HepG2 (cell line): Measurements from ENCODE around the gene FHIT. TPM values are rescaled to one million over a fixed set of nuclear protein-coding genes. Genes with fewer than 3 reads are reported as not detected.

Experiments
- ATAC-seq: fragments of 200-7000 bp; cut with Tn5 transposase; 3 replicates; pipeline ENCODE4 v1.9.1; 2020; ENCODE audit warnings: mild to moderate bottlenecking, moderate library complexity
- BruUV-seq: library from RNA; stranded (reverse); fragments of 400-500 nt; replicated peaks from 2 replicates; lab custom pipeline; 2021; lab: Mats Ljungman, UMichigan
- CTCF ChIA-PET: fragments of 300-600 bp; formaldehyde crosslinking; extraction: SDS; loops from one replicate; lab custom pipeline; 2021; ENCODE audit warnings: low total read pairs, inconsistent platforms, low intra/inter-chr PET ratio; lab: Yijun Ruan, JAX
- POLR2A ChIA-PET: fragments of 350-600 bp; sonication (Branson Sonifier 250); formaldehyde crosslinking; loops from one replicate; lab custom pipeline; 2020; ENCODE audit warnings: antibody characterized with exemption, inconsistent platforms; lab: Yijun Ruan, JAX
- DNase-seq: peaks from one replicate; pipeline ENCODE4 v3.0.0-alpha.2; 2015; ENCODE audit warnings: low spot score
- FAIRE-seq: peaks from 3 replicates; lab custom pipeline; 2011; peaks lifted over from hg19 to GRCh38; lab: Jason Lieb, UNC
- H2AFZ ChIP-seq: one replicate; pipeline ENCODE4 v1.6.1; 2011; ENCODE audit warnings: low read length, inconsistent platforms
- H3K27ac ChIP-seq: fragments of 300-600 bp; 3 replicates; pipeline ENCODE4 v1.8.0; 2011; ENCODE audit warnings: mixed run types, mild to moderate bottlenecking, mixed read lengths, low read length, inconsistent platforms; ENCODE audit not compliant: insufficient read depth; ENCODE audit errors: extremely low read length
- H3K27me3 ChIP-seq, 2 experiments: fragments of 200-600 bp in 1 of 2; 2 replicates in 1 of 2; 3 replicates in 1 of 2; pipeline versions ENCODE4 v1.6.0 to v1.8.0; 2011; ENCODE audit warnings: low read length in 2 of 2, mild to moderate bottlenecking in 2 of 2, moderate library complexity in 2 of 2, inconsistent platforms in 1 of 2; ENCODE audit not compliant: insufficient read depth in 2 of 2, control insufficient read depth in 1 of 2
- H3K36me3 ChIP-seq, 2 experiments: fragments of 200-600 bp in 1 of 2; replicated peaks in 1 of 2; 2 replicates in 1 of 2; 3 replicates in 1 of 2; pipeline versions ENCODE4 v1.5.1 to v1.8.0; 2011; ENCODE audit warnings: low read length in 2 of 2, inconsistent platforms in 1 of 2; ENCODE audit not compliant: insufficient read depth in 2 of 2, control insufficient read depth in 1 of 2
- H3K4me1 ChIP-seq: 2 replicates; pipeline ENCODE4 v1.5.1; 2012; ENCODE audit warnings: low read length, inconsistent platforms; ENCODE audit not compliant: insufficient read depth
- H3K4me2 ChIP-seq: 2 replicates; pipeline ENCODE4 v1.6.0; 2011; ENCODE audit warnings: low read depth, low read length, inconsistent platforms
- H3K4me3 ChIP-seq, 3 experiments: fragments of 200-600 bp in 1 of 3; sonication (generic), shearing (Covaris generic) in 1 of 3; replicated peaks in 1 of 3; 2 replicates each; pipeline ENCODE4 v1.5.1; 2011 to 2016; ENCODE audit warnings: low read length in 3 of 3, inconsistent platforms in 2 of 3, low read depth in 2 of 3, mild to moderate bottlenecking in 2 of 3, control low read depth in 1 of 3, mixed read lengths in 1 of 3; ENCODE audit not compliant: insufficient read depth in 1 of 3
- H3K79me2 ChIP-seq: one replicate; pipeline ENCODE4 v1.6.1; 2011; ENCODE audit warnings: low read length, inconsistent platforms; ENCODE audit not compliant: insufficient read depth
- H3K9ac ChIP-seq: 2 replicates; pipeline ENCODE4 v1.6.0; 2011; ENCODE audit warnings: mild to moderate bottlenecking, low read depth, low read length, inconsistent platforms; ENCODE audit not compliant: insufficient read depth
- H3K9me3 ChIP-seq: 2 replicates; pipeline ENCODE4 v1.5.1; 2012; ENCODE audit warnings: mild to moderate bottlenecking, low read length
- H4K20me1 ChIP-seq: 2 replicates; pipeline ENCODE4 v1.6.0; 2011; ENCODE audit warnings: inconsistent platforms, mild to moderate bottlenecking, low read length, moderate library complexity; ENCODE audit not compliant: insufficient read depth
- MLXIP ChIP-seq: sonication (generic); formaldehyde crosslinking; IDR thresholded peaks from 2 replicates; pipeline ENCODE4 v1.9.0; 2021; ENCODE audit warnings: missing genetic modification reagents, borderline replicate concordance
- TEAD3 ChIP-seq: optimal IDR thresholded peaks from 2 replicates; pipeline ENCODE3; 2016; ENCODE audit warnings: borderline replicate concordance
- ZFP90 ChIP-seq: sonication (generic); formaldehyde crosslinking; IDR thresholded peaks from 2 replicates; pipeline ENCODE4 v1.8.0; 2022; ENCODE audit warnings: missing genetic modification reagents, mild to moderate bottlenecking, inconsistent platforms, borderline replicate concordance
- ZNF234 ChIP-seq: sonication (generic); formaldehyde crosslinking; conservative IDR thresholded peaks from 2 replicates; pipeline ENCODE4 v1.5.1; 2020; ENCODE audit warnings: mild to moderate bottlenecking, missing genetic modification reagents
- WGBS: methylation state at CpG from one replicate; pipeline ENCODE4 v1.1.6; 2017; ENCODE audit warnings: low lambda C conversion rate; 5-methylcytosine and 5-hydroxymethylcytosine counted together
- in situ Hi-C: cut with HindIII; loops from 2 replicates; pipeline ENCODE4 v1.10.0; 2017; ENCODE audit warnings: low pct_unique_long_range_greater_than_20kb; ENCODE audit not compliant: extremely low pct_ligation_motif_present
- intact Hi-C: fragments of 100-400 bp; cut with micrococcal nuclease; formaldehyde crosslinking; loops from one replicate; pipeline ENCODE4 v1.10.0; 2022; ENCODE audit not compliant: unreplicated experiment
- polyA plus RNA-seq, 8 experiments: library from polyadenylated mRNA; depleted of rRNA in 3 of 8; stranded (reverse) in 7 of 8; unstranded in 1 of 8; fragments of >200 nt; fragmentation: Illumina TruSeq in 4 of 8; extraction: Trizol in 4 of 8; gene quantifications; 2 replicates each; pipeline versions ENCODE4 v1.2.1 to v1.2.3, GENCODE V29; 2011 to 2016; ENCODE audit warnings: low read depth in 4 of 8, missing spikeins in 1 of 8, mixed read lengths in 1 of 8; ENCODE audit not compliant: insufficient read depth in 1 of 8
- total RNA-seq, 5 experiments: library from RNA; depleted of rRNA; stranded (reverse); fragments of >200 nt; fragmentation: Illumina TruSeq; extraction: Trizol; gene quantifications; 2 replicates each; pipeline ENCODE4 v1.2.3, GENCODE V29; 2016; ENCODE audit warnings: low read depth in 1 of 5
- TF ChIP-seq, protein P1 (sequence below): sonication (generic); formaldehyde crosslinking; IDR thresholded peaks from 2 replicates; pipeline ENCODE4 v1.4.0; 2020; ENCODE audit warnings: missing genetic modification reagents, mild to moderate bottlenecking, borderline replicate concordance
- TF ChIP-seq, protein P2 (sequence below): sonication (generic); formaldehyde crosslinking; IDR thresholded peaks from 2 replicates; pipeline ENCODE4 v1.4.0; 2020; ENCODE audit warnings: missing genetic modification reagents

The FHIT gene
- total and polyA plus RNA-seq, 2 of the 13 experiments (the other 11 are each of a cell fraction or from before 2014, with no cell fraction given) = 4.0 to 4.6 TPM

- 92% methylated on average over 1 of the region's 1 CpG for WGBS
- POLR2A ChIA-PET = no interaction called here
- FAIRE-seq = no peak
These were observed 1352.2 kb downstream of the FHIT start for GRCh38 chr3:59899061-59899460.

More at GRCh38 chr3:59899061-59899460, 1352.2 kb downstream of the FHIT start:
- intact Hi-C loops = no loop called here
- Histone ChIP-seq H3K27ac (no peak overlapping the region), H3K4me1 (no peaks in the 10 kb centered on the region), H3K4me3 (no peak overlapping the region), H3K9me3 (no peaks in the 10 kb centered on the region)
- no peak for ATAC-seq
- TF ChIP-seq ZFP90 (CRISPR knock-in tag) = no peak
- TF ChIP-seq, protein P1, sequence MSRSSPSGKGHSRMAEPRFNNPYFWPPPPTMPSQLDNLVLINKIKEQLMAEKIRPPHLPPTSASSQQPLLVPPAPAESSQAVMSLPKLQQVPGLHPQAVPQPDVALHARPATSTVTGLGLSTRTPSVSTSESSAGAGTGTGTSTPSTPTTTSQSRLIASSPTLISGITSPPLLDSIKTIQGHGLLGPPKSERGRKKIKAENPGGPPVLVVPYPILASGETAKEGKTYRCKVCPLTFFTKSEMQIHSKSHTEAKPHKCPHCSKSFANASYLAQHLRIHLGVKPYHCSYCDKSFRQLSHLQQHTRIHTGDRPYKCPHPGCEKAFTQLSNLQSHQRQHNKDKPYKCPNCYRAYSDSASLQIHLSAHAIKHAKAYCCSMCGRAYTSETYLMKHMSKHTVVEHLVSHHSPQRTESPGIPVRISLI (CRISPR knock-in tag) = no peak
- TF ChIP-seq TEAD3 (CRISPR knock-in tag) = no peak
- no peak for TF ChIP-seq ZNF234 (CRISPR knock-in tag)
- no peak for TF ChIP-seq MLXIP
- TF ChIP-seq, protein P2, sequence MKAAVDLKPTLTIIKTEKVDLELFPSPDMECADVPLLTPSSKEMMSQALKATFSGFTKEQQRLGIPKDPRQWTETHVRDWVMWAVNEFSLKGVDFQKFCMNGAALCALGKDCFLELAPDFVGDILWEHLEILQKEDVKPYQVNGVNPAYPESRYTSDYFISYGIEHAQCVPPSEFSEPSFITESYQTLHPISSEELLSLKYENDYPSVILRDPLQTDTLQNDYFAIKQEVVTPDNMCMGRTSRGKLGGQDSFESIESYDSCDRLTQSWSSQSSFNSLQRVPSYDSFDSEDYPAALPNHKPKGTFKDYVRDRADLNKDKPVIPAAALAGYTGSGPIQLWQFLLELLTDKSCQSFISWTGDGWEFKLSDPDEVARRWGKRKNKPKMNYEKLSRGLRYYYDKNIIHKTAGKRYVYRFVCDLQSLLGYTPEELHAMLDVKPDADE (CRISPR knock-in tag) = no peak
- TF ChIP-seq, all 625 proteins: peak for 0
- Histone ChIP-seq H3K79me2 (no peaks in the 10 kb centered on the region), H3K4me2 (no peak overlapping the region), H3K9ac (no peak overlapping the region), H3K27me3 (no peaks in the 10 kb centered on the region), H2AFZ (no peak overlapping the region), H3K36me3 (no peaks in the 10 kb centered on the region), H4K20me1 (no peaks in the 10 kb centered on the region)
- in situ Hi-C loops = no loop called here
- no peak for DNase-seq
- CTCF ChIA-PET = no interaction called here
- BruUV-seq = no TSS peak
